Measurements from ENCODE around the gene OR4D9.

The OR4D9 gene

GRCh38 chr11:59548309-59548656, 36.9 kb downstream of the OR4D9 start:
- H3K4me3 ChIP-seq (ENCODE audit: low read depth, low read length) = no peak overlapping the region
- in situ Hi-C loops (cut with HindIII; ENCODE audit: low sequenced_read_pairs) = no loop called here
- no peak for DNase-seq (ENCODE audit: low read depth, low spot score)
- no peak for TF ChIP-seq CTCF (IDR thresholded peaks at IDR 0.05; ENCODE audit: low read depth, low read length)

- in situ Hi-C loops (cut with HindIII; ENCODE audit: low sequenced_read_pairs) = no loop called here
- peak; percentile 56 for TF ChIP-seq CTCF (IDR thresholded peaks at IDR 0.05; ENCODE audit: low read depth, low read length)
- peak overlapping the region; percentile 65 for H3K4me3 ChIP-seq (ENCODE audit: low read depth, low read length)
- DNase-seq (ENCODE audit: low read depth, low spot score) = peak; percentile 95
Observed at GRCh38 chr11:59550368-59550841, 39.1 kb downstream of the OR4D9 start.

- TF ChIP-seq CTCF (IDR thresholded peaks at IDR 0.05; ENCODE audit: low read depth, low read length) = no peak
- in situ Hi-C loops (cut with HindIII; ENCODE audit: low sequenced_read_pairs) = no loop called here
- DNase-seq (ENCODE audit: low read depth, low spot score) = peak; percentile 94
- peak overlapping the region; percentile 65 for H3K4me3 ChIP-seq (ENCODE audit: low read depth, low read length)
Observed at GRCh38 chr11:59550842-59551658, 39.7 kb downstream of the OR4D9 start.

- in situ Hi-C loops (cut with HindIII; ENCODE audit: low sequenced_read_pairs) = no loop called here
- no peak for TF ChIP-seq CTCF (IDR thresholded peaks at IDR 0.05; ENCODE audit: low read depth, low read length)
- DNase-seq (ENCODE audit: low read depth, low spot score) = peak; percentile 90
- H3K4me3 ChIP-seq (ENCODE audit: low read depth, low read length) = peak overlapping the region; percentile 65
Observed at GRCh38 chr11:59551659-59552521, 40.6 kb downstream of the OR4D9 start.

GRCh38 chr11:59552844-59553243, 41.5 kb downstream of the OR4D9 start:
- in situ Hi-C loops (cut with HindIII; ENCODE audit: low sequenced_read_pairs) = no loop called here
- TF ChIP-seq CTCF (IDR thresholded peaks at IDR 0.05; ENCODE audit: low read depth, low read length) = no peak
- H3K4me3 ChIP-seq (ENCODE audit: low read depth, low read length) = no peak overlapping the region
- DNase-seq (ENCODE audit: low read depth, low spot score) = no peak

- DNase-seq (ENCODE audit: low read depth, low spot score) = no peak
- in situ Hi-C loops (cut with HindIII; ENCODE audit: low sequenced_read_pairs) = no loop called here
- H3K4me3 ChIP-seq (ENCODE audit: low read depth, low read length) = no peak overlapping the region
- TF ChIP-seq CTCF (IDR thresholded peaks at IDR 0.05; ENCODE audit: low read depth, low read length) = no peak
Observed at GRCh38 chr11:59553323-59553722, 42.0 kb downstream of the OR4D9 start.
